ENCODE results near the gene OSBPL6. TPM values are rescaled to one million over a fixed set of nuclear protein-coding genes. Genes with fewer than 3 reads are reported as not detected.

Gene OSBPL6
- total RNA-seq, 1 experiment from 2014 or later: 11.6 TPM

DNA sequence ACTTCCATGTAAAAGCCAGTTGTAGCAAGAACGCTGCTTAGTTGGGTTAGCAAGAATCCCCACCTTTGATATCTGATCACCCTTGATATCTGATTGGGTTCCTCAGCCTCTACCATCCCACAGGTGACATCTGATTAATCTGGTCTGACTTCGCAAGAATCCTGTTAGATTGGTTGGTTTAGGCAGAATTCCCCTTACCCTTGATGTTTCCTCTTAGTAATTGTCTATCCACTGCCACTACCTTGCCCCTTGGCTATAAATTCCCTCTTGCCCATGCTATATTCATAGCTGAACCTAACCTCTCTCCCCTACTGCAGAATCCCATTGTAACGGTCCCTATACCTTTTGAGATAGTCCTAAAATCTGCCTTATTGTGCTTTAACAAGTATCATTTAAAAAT, 223.6 kb downstream of the OSBPL6 start:
- H3K27ac ChIP-seq (ENCODE audit: low read depth, low read length): no peak overlapping the region
- H3K4me1 ChIP-seq (ENCODE audit: control insufficient read depth in 1 of 2, insufficient read depth in 2 of 2, low read length in 2 of 2): peaks cover 2 to 8% of the 10 kb centered on the region in 2 experiments; a peak in 3 of 4 replicates
- no peaks in the 10 kb centered on the region for H3K9me2 ChIP-seq (ENCODE audit: insufficient read depth)
- RAD21 ChIA-PET (ENCODE audit: low non-redundant PET in 1 of 2, low total read pairs in 2 of 2, uncharacterized antibody in 2 of 2, unreplicated experiment in 2 of 2): no interaction called here
- ATAC-seq (no peak), DNase-seq (ENCODE audit: low read depth, low spot score) (no peak)
- no peaks in the 10 kb centered on the region for H4K20me1 ChIP-seq (ENCODE audit: insufficient read depth)
- H3K9me3 ChIP-seq (ENCODE audit: control insufficient read depth in 1 of 2, insufficient read depth in 1 of 2, low read depth in 1 of 2, low read length in 2 of 2): no peaks in the 10 kb centered on the region
- H3K4me3 ChIP-seq (replicated peaks in 1 of 2; ENCODE audit: low read depth in 1 of 2, low read length in 2 of 2): no peak overlapping the region
- H3K36me3 ChIP-seq (ENCODE audit: control insufficient read depth in 1 of 2, insufficient read depth in 2 of 2, low read length in 2 of 2): no peaks in the 10 kb centered on the region
- no peaks in the 10 kb centered on the region for H3K27me3 ChIP-seq (ENCODE audit: insufficient read depth, low read length)
- TF ChIP-seq ZFX (IDR thresholded peaks at IDR 0.05) (no peak), ELF1 (IDR thresholded peaks at IDR 0.05; ENCODE audit: borderline replicate concordance, low read depth) (no peak), JUND (IDR thresholded peaks at IDR 0.05) (no peak), SIN3A (IDR thresholded peaks at IDR 0.05; ENCODE audit: low read depth) (no peak), RAD21 (IDR thresholded peaks at IDR 0.05; ENCODE audit: low read depth) (no peak), ZNF274 (IDR thresholded peaks at IDR 0.05; ENCODE audit: low read depth, low read length) (no peak), POLR2AphosphoS5 (IDR thresholded peaks at IDR 0.05; ENCODE audit: low read depth, low read length) (no peak), EZH2 (IDR thresholded peaks at IDR 0.05) (no peak), SP1 (IDR thresholded peaks at IDR 0.05; ENCODE audit: low read depth) (no peak)
- H3K9ac ChIP-seq (ENCODE audit: low read length): no peak overlapping the region
- POLR2A ChIA-PET: no interaction called here
- no peaks in the 10 kb centered on the region for H3K79me2 ChIP-seq (ENCODE audit: insufficient read depth, low read length)
- intact Hi-C loops (cut with micrococcal nuclease): loop anchor here (10.0 kb wide), 1 partner anchor 513 kb away; no protein-coding TSS in a partner anchor
- no TSS peak for BruUV-seq (replicated peaks)
- no peak overlapping the region for H2AFZ ChIP-seq (ENCODE audit: low read depth, low read length, poor library complexity, severe bottlenecking)
- no peak overlapping the region for H3K4me2 ChIP-seq (ENCODE audit: low read length)
- CTCF ChIA-PET: interaction anchor here (1.3 to 2.2 kb wide), 2 partner anchors 306 to 430 kb away, joined by 4 to 14 read pairs; partner anchors contain the start of gene RBM45

DNA sequence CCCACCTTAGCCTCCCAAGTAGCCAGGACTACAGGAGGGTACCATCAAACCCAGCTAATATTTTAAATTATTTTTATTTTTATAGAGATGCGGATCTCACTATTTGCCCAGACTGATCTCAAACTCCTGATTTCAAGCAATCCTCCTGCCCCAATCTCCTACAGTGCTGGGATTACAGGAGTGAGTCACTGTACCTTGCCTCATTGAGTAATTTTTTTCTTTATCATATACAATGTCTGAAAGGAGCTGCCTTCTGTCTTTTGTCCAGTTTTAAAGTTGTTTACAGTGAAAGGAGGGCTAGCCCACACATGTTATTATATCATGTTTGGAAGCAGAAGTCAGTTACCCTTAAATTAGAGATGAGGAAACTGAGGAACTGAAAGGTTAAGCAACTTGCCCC, 224.1 kb downstream of the OSBPL6 start:
- ATAC-seq (no peak), DNase-seq (ENCODE audit: low read depth, low spot score) (no peak)
- intact Hi-C loops (cut with micrococcal nuclease): loop anchor here (10.0 kb wide), 1 partner anchor 514 kb away; no protein-coding TSS in a partner anchor
- no peak overlapping the region for H3K4me2 ChIP-seq (ENCODE audit: low read length)
- no peak overlapping the region for H3K4me3 ChIP-seq (replicated peaks in 1 of 2; ENCODE audit: low read depth in 1 of 2, low read length in 2 of 2)
- H3K36me3 ChIP-seq (ENCODE audit: control insufficient read depth in 1 of 2, insufficient read depth in 2 of 2, low read length in 2 of 2): no peaks in the 10 kb centered on the region
- POLR2A ChIA-PET: interaction anchor here (1.1 kb wide), 1 partner anchor 29 kb away, joined by 3 read pairs; no protein-coding TSS in a partner anchor
- H3K9ac ChIP-seq (ENCODE audit: low read length): no peak overlapping the region
- no peak overlapping the region for H3K27ac ChIP-seq (ENCODE audit: low read depth, low read length)
- H3K9me2 ChIP-seq (ENCODE audit: insufficient read depth): no peaks in the 10 kb centered on the region
- H4K20me1 ChIP-seq (ENCODE audit: insufficient read depth): no peaks in the 10 kb centered on the region
- no peak overlapping the region for H2AFZ ChIP-seq (ENCODE audit: low read depth, low read length, poor library complexity, severe bottlenecking)
- H3K9me3 ChIP-seq (ENCODE audit: control insufficient read depth in 1 of 2, insufficient read depth in 1 of 2, low read depth in 1 of 2, low read length in 2 of 2): no peaks in the 10 kb centered on the region
- RAD21 ChIA-PET (ENCODE audit: low non-redundant PET in 1 of 2, low total read pairs in 2 of 2, uncharacterized antibody in 2 of 2, unreplicated experiment in 2 of 2): no interaction called here
- BruUV-seq (replicated peaks): no TSS peak
- TF ChIP-seq JUND (IDR thresholded peaks at IDR 0.05) (no peak), ATF3 (IDR thresholded peaks at IDR 0.05) (no peak), ZNF274 (IDR thresholded peaks at IDR 0.05; ENCODE audit: low read depth, low read length) (no peak), SIN3A (IDR thresholded peaks at IDR 0.05; ENCODE audit: low read depth) (no peak), TCF7L2 (IDR thresholded peaks at IDR 0.05; ENCODE audit: borderline replicate concordance, extremely low read depth, insufficient read depth, insufficient read length) (no peak), CEBPB (IDR thresholded peaks at IDR 0.05; ENCODE audit: low read depth) (no peak), MAX (IDR thresholded peaks at IDR 0.05) (no peak), RAD21 (IDR thresholded peaks at IDR 0.05; ENCODE audit: low read depth) (no peak), ELF1 (IDR thresholded peaks at IDR 0.05; ENCODE audit: borderline replicate concordance, low read depth) (no peak), YY1 (IDR thresholded peaks at IDR 0.05; ENCODE audit: extremely low read depth, insufficient replicate concordance, low read depth, low read length) (no peak), CBX3 (IDR thresholded peaks at IDR 0.05; ENCODE audit: low read depth) (no peak), EZH2 (IDR thresholded peaks at IDR 0.05) (no peak), POLR2AphosphoS5 (IDR thresholded peaks at IDR 0.05; ENCODE audit: low read depth, low read length) (no peak), EGR1 (IDR thresholded peaks at IDR 0.05; ENCODE audit: low read depth) (no peak), SRF (IDR thresholded peaks at IDR 0.05; ENCODE audit: low read depth) (no peak), FOSL1 (IDR thresholded peaks at IDR 0.05; ENCODE audit: low read depth) (no peak)
- TF ChIP-seq, protein P1, sequence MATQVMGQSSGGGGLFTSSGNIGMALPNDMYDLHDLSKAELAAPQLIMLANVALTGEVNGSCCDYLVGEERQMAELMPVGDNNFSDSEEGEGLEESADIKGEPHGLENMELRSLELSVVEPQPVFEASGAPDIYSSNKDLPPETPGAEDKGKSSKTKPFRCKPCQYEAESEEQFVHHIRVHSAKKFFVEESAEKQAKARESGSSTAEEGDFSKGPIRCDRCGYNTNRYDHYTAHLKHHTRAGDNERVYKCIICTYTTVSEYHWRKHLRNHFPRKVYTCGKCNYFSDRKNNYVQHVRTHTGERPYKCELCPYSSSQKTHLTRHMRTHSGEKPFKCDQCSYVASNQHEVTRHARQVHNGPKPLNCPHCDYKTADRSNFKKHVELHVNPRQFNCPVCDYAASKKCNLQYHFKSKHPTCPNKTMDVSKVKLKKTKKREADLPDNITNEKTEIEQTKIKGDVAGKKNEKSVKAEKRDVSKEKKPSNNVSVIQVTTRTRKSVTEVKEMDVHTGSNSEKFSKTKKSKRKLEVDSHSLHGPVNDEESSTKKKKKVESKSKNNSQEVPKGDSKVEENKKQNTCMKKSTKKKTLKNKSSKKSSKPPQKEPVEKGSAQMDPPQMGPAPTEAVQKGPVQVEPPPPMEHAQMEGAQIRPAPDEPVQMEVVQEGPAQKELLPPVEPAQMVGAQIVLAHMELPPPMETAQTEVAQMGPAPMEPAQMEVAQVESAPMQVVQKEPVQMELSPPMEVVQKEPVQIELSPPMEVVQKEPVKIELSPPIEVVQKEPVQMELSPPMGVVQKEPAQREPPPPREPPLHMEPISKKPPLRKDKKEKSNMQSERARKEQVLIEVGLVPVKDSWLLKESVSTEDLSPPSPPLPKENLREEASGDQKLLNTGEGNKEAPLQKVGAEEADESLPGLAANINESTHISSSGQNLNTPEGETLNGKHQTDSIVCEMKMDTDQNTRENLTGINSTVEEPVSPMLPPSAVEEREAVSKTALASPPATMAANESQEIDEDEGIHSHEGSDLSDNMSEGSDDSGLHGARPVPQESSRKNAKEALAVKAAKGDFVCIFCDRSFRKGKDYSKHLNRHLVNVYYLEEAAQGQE (IDR thresholded peaks at IDR 0.05; ENCODE audit: low read depth): no peak
- H3K79me2 ChIP-seq (ENCODE audit: insufficient read depth, low read length): no peaks in the 10 kb centered on the region
- no peaks in the 10 kb centered on the region for H3K27me3 ChIP-seq (ENCODE audit: insufficient read depth, low read length)
- CTCF ChIA-PET: interaction anchor here (1.1 to 2.2 kb wide), 3 partner anchors 306 to 512 kb away, joined by 4 to 14 read pairs (median 4); partner anchors contain the start of gene RBM45
- peaks cover 2 to 6% of the 10 kb centered on the region in 2 experiments; a peak in 2 of 4 replicates for H3K4me1 ChIP-seq (ENCODE audit: control insufficient read depth in 1 of 2, insufficient read depth in 2 of 2, low read length in 2 of 2)

All from HCT116 (cell line).